Uterus (tissue), 2 donors: ENCODE data around the gene KRTAP9-3.

Source experiments
- CTCF ChIP-seq, 4 experiments: fragments of 200-600 bp in 2 of 4; fragments of 450-650 bp in 2 of 4; sonication (generic) in 2 of 4; IDR thresholded peaks; one replicate each; pipeline ENCODE4 v1.5.1; 2016 to 2019; ENCODE audit warnings: antibody characterized with exemption in 4 of 4, mild to moderate bottlenecking in 2 of 4, moderate library complexity in 1 of 4
- POLR2A ChIP-seq, 2 donors: fragments of 450-650 bp; IDR thresholded peaks; one replicate each; pipeline ENCODE4 v1.6.1; 2016; ENCODE audit warnings: antibody characterized with exemption in 2 of 2, mild to moderate bottlenecking in 1 of 2, moderate library complexity in 1 of 2

- TF ChIP-seq CTCF (IDR thresholded peaks at IDR 0.05): no peak
- TF ChIP-seq POLR2A (IDR thresholded peaks at IDR 0.05): no peak
These were observed 24.0 kb downstream of the KRTAP9-3 start for GRCh38 chr17:41256291-41256685.
